ENCODE results near the gene NPAS3.

DNA sequence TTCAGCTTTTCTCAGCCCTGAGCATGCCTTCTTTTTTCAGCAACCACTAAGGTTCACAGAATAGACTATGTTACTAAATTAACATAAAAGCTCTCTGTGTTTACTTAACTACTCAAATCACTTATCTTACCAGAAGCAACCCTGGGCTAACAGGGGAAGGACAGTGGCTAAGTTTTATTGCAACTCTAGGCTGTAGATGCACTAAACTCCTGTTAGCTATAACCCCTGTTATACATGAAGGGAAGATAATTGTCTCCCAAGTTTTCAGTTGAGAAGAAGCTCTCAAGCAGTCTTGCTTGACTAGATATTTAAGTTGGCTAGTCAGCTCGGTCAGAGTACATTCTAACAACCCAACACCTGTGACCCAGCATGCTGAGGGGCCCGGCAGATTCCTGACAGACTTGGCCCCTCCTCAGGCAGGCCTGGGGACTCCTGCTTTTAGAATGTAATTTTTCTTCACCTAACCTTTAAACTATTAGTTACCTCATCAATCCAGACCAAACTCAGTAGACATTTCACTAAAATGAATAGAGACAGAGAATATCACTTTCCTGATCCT is 547.7 kb downstream of the NPAS3 start:
- TF ChIP-seq POLR2A (IDR thresholded peaks at IDR 0.05) (no peak), POLR2AphosphoS5 (IDR thresholded peaks at IDR 0.05) (no peak)
- TF ChIP-seq, protein P1, sequence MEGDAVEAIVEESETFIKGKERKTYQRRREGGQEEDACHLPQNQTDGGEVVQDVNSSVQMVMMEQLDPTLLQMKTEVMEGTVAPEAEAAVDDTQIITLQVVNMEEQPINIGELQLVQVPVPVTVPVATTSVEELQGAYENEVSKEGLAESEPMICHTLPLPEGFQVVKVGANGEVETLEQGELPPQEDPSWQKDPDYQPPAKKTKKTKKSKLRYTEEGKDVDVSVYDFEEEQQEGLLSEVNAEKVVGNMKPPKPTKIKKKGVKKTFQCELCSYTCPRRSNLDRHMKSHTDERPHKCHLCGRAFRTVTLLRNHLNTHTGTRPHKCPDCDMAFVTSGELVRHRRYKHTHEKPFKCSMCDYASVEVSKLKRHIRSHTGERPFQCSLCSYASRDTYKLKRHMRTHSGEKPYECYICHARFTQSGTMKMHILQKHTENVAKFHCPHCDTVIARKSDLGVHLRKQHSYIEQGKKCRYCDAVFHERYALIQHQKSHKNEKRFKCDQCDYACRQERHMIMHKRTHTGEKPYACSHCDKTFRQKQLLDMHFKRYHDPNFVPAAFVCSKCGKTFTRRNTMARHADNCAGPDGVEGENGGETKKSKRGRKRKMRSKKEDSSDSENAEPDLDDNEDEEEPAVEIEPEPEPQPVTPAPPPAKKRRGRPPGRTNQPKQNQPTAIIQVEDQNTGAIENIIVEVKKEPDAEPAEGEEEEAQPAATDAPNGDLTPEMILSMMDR (IDR thresholded peaks at IDR 0.05): no peak

All from sigmoid colon (tissue), 4 donors.